Cardiac fibroblast (primary cell): Measurements from ENCODE around the gene SUMO3.

Source experiments
- DNase-seq, 2 donors: peaks; one replicate each; pipeline versions ENCODE4 v3.0.0 to v3.0.0-alpha.2; 2010; ENCODE audit warnings: low read depth in 2 of 2
- H3K4me3 ChIP-seq, 2 donors: replicated peaks in 1 of 2; 1 replicate in 1 of 2; 2 replicates in 1 of 2; pipeline ENCODE4 v1.5.1; 2011; ENCODE audit warnings: low read depth in 2 of 2, low read length in 2 of 2, mild to moderate bottlenecking in 2 of 2, moderate library complexity in 1 of 2
- TF ChIP-seq, protein P1 (sequence below): IDR thresholded peaks from one replicate; pipeline ENCODE4 v1.5.1; 2011; ENCODE audit warnings: low read depth, mild to moderate bottlenecking, low read length, inconsistent platforms

SUMO3 gene

DNA sequence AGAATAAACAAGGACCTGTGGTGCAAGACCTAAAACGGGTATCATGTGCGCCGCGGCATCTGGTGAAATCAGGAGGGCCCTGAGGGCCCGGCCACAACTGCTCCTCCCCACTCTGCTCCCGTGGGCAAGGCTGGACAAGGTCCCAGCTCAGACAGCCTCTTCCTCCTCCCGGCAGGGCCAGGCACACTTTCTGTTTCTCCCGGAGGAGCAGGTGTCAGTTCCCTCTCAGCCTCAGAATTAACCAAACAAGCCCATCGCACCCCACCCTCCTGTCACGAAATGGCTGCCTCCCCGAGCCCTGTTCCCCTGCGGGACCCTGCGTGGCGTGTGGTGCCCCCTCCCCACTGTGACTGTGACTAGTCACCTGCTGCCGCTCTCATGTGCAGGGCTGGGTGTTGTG is 40.4 kb upstream of the SUMO3 start:
- TF ChIP-seq, protein P1, sequence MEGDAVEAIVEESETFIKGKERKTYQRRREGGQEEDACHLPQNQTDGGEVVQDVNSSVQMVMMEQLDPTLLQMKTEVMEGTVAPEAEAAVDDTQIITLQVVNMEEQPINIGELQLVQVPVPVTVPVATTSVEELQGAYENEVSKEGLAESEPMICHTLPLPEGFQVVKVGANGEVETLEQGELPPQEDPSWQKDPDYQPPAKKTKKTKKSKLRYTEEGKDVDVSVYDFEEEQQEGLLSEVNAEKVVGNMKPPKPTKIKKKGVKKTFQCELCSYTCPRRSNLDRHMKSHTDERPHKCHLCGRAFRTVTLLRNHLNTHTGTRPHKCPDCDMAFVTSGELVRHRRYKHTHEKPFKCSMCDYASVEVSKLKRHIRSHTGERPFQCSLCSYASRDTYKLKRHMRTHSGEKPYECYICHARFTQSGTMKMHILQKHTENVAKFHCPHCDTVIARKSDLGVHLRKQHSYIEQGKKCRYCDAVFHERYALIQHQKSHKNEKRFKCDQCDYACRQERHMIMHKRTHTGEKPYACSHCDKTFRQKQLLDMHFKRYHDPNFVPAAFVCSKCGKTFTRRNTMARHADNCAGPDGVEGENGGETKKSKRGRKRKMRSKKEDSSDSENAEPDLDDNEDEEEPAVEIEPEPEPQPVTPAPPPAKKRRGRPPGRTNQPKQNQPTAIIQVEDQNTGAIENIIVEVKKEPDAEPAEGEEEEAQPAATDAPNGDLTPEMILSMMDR, result no peak
- no peak overlapping the region for H3K4me3 ChIP-seq
- no peak for DNase-seq

DNA sequence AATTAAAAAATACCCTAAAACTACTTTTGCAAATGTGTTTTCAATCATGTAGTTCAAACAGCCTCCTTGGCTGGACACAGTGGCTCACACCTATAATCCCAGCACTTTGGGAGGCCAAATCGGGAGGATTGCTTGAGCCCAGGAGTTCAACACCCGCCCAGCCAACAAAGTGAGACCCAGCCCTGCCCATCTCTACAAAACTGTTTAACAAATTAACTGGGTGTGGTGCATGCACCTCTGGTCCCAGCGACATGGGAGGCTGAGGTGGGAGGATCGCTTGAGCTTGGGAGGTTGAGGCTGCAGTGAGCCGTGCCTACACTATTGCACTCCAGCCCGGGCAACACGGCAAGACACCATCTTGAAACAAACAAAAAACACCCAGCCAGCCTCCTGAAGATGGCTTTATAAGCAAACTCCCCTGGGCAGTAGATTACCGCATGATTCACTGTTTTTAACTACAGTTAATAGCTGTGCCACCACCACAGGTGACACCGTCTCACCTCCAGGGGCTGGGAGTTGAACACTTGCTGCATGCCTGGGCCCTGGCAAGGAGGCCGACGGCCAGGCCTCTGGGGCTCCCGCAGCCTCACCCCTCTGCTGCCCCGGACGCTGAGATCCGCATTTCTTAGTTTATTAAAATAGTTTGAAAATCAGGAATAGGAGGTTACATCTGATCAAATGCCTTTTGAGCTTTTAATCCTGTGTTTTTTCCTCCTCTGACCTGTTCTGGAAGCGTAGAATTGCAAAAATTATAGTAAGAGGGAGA is 39.4 kb upstream of the SUMO3 start:
- H3K4me3 ChIP-seq, result no peak overlapping the region
- TF ChIP-seq, protein P1, result no peak
- no peak for DNase-seq

DNA sequence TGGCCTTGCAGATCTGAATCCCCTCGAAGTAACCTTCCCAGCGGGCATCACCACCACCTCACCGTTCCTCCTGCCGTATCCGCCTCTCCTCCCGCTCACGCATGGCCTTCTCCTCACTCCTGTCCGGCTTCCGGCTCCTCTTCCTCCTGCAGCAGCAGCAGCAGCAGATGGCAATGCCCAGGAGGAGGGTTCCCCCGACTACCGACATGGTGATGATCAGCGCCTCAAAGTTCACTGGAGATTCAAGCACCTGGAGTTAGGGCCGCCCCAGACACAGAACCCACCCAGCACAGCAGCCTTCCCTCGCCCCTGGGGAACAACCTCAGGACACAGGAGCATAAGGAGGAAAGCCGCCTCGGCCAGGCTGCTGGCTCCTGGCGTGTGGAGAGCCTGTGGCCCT is 38.3 kb upstream of the SUMO3 start:
- H3K4me3 ChIP-seq, result no peak overlapping the region
- DNase-seq, result no peak
- TF ChIP-seq, protein P1, result no peak

DNA sequence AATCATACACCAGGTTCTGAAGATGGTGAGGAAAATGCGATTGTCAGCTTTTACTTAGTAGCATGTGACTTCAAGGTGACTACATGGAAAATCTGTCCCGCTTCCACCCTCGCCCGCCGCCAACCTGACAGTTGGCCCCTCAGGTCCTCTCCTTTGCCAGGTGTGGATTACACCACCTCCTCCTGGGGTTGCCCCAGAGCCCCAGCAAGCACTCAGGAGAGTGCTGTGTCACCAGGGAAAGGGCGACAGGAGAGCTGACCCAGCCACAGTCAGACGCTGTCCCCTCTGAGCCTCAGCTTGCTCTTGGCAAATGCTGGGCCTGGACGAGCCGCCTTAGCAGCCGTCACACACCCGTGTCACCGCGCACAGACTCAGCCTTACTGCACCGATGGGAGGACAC is 37.7 kb upstream of the SUMO3 start:
- TF ChIP-seq, protein P1, result no peak
- no peak for DNase-seq
- no peak overlapping the region for H3K4me3 ChIP-seq

DNA sequence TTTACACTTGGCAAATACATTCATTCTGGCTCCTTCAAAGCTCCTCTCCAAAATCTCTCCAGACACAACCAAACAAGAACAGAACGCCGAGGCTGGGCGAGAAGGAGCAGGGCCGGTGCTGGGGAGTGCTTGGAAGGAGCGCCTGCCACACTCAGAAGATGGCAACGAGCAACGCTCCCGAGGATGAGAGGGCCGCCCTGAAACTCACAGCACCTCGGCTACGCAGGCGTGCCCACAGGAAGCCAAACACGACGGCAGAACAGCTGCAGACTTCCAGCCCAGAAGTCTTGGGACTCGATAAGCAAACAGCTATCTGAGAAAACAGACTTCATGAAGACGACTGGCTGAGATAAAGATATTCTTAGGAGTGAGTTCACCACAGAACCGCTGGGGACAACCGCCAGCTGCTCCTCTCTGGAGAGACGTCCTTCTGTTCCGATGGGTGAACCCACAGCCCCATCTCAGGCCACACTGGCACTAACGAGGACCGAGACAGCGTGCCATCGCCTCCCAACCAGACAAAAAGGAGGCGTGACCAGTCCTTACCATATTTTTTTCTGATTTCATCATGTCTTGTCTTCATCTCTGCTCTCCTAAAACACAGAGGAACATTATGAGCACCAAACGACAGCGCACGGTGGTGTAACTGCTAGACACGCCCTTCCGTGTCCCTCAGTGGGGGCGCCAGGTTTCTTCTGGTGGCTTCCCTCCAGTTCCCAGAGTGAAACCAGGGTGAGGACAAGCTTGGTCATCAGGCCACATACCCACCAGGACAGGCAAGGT is 37.0 kb upstream of the SUMO3 start:
- no peak overlapping the region for H3K4me3 ChIP-seq
- no peak for DNase-seq
- TF ChIP-seq, protein P1, result no peak

DNA sequence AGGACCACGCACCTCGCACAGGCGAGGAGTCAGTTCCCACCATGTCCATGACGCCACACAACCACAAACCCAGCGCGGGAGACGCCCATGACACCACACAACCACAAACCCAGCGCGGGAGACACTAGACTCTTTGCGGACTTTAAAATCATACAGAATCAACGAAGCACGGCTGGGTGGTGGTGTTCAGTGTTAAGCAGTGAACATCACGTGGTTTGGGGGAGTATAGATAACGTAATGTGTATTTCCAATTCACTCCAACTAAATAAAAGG is 36.5 kb upstream of the SUMO3 start:
- DNase-seq, result no peak

More for the DNA sequence above, 36.5 kb upstream of the SUMO3 start:
- no peak overlapping the region for H3K4me3 ChIP-seq
- TF ChIP-seq, protein P1, result no peak
